Natural killer cell treated with Interleukin-12 subunit alpha and Interleukin-12 subunit beta and Interleukin-15 and Interleukin-18, amount 100 ng/mL, for 72 hours (primary cell): ENCODE measurements around the gene NCOR1. TPM values are rescaled to one million over a fixed set of nuclear protein-coding genes. Genes with fewer than 3 reads are reported as not detected.
"Not testable (repeated sequence)": the region's sequence is repeated elsewhere in the genome, so short reads cannot be mapped to it uniquely, and the experiment has no call there.

ENCODE experiments used
- ATAC-seq, 2 donors: fragments of 150-1000 bp; cut with Tn5 transposase in 1 of 2; sonication (Bioruptor Pico), chemical (Tn5 transposase) in 1 of 2; 2 replicates each; pipeline ENCODE4 v1.10.0; 2021
- DNase-seq: peaks from one replicate; pipeline ENCODE4 v3.0.0; 2022; ENCODE audit warnings: low spot score
- H3K27ac Mint-ChIP-seq, 2 donors: 1 replicate in 1 of 2; 2 replicates in 1 of 2; pipeline ENCODE4 v1.8.0; 2022; ENCODE audit warnings: mixed read lengths in 2 of 2, mild to moderate bottlenecking in 1 of 2, moderate library complexity in 1 of 2
- H3K27me3 Mint-ChIP-seq, 2 donors: 1 replicate in 1 of 2; 2 replicates in 1 of 2; pipeline ENCODE4 v1.8.0; 2022; ENCODE audit warnings: mixed read lengths in 2 of 2
- H3K36me3 Mint-ChIP-seq: one replicate; pipeline ENCODE4 v1.8.0; 2022; ENCODE audit warnings: mixed read lengths
- H3K4me1 Mint-ChIP-seq, 2 donors: 1 replicate in 1 of 2; 2 replicates in 1 of 2; pipeline ENCODE4 v1.8.0; 2022; ENCODE audit warnings: low read depth in 2 of 2, mixed read lengths in 2 of 2, mild to moderate bottlenecking in 1 of 2
- H3K4me3 Mint-ChIP-seq: one replicate; pipeline ENCODE4 v1.8.0; 2022; ENCODE audit warnings: mixed read lengths
- H3K9me3 Mint-ChIP-seq: 2 replicates; pipeline ENCODE4 v1.8.0; 2022; ENCODE audit warnings: mixed read lengths
- total RNA-seq, 2 donors: library from RNA; stranded (reverse); gene quantifications; one replicate each; pipeline ENCODE4 v1.2.3, GENCODE V29; 2022

NCOR1 gene
- total RNA-seq, 2 donors from 2014 or later: 146 to 193 TPM

- Mint-ChIP-seq H3K9me3 (no peaks in the 10 kb centered on the region), H3K27me3 (no peaks in the 10 kb centered on the region), H3K4me3 (no peak overlapping the region), H3K36me3 (peaks cover 2% of the 10 kb centered on the region), H3K4me1 (peaks cover 4 to 12% of the 10 kb centered on the region in 2 donors), H3K27ac (no peak overlapping the region)
- ATAC-seq (no peak), DNase-seq (no peak)
These were observed 26.6 kb upstream of the NCOR1 start for GRCh38 chr17:16241906-16242399.

DNA sequence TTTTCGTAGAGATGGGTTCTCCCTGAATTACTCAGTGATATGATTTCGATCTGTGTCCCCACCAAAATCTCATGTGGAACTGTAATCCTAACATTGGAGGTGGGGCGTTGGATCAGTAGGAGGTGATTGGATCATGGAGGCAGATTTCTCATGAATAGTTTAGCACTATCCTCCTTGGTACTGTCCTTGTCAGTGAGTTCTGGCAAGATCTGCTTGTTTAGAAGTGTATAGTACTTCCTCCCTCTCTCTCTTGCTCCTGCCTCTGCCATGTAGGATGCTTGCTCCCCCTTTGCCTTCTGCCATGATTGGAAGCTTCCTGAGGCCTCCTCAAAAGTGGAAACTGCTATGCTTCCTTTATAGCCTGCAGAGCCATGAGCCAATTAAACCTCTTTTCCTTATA, 24.6 kb upstream of the NCOR1 start:
- ATAC-seq: no peak
- Mint-ChIP-seq H3K27ac (no peak overlapping the region), H3K36me3 (no peaks in the 10 kb centered on the region), H3K9me3 (no peaks in the 10 kb centered on the region), H3K4me1 (peaks cover 4 to 12% of the 10 kb centered on the region in 2 donors), H3K4me3 (no peak overlapping the region), H3K27me3 (no peaks in the 10 kb centered on the region)
- no peak for DNase-seq

GRCh38 chr17:16232391-16232790, 17.1 kb upstream of the NCOR1 start:
- Mint-ChIP-seq H3K4me1 (peaks cover 12 to 17% of the 10 kb centered on the region in 2 donors), H3K27me3 (no peaks in the 10 kb centered on the region), H3K36me3 (no peaks in the 10 kb centered on the region), H3K4me3 (no peak overlapping the region), H3K9me3 (no peaks in the 10 kb centered on the region), H3K27ac (no peak overlapping the region)
- DNase-seq: no peak
- no peak for ATAC-seq

GRCh38 chr17:16229912-16230561, 14.7 kb upstream of the NCOR1 start:
- not testable (repeated sequence) for H3K36me3 Mint-ChIP-seq, H3K9me3 Mint-ChIP-seq, DNase-seq, H3K27me3 Mint-ChIP-seq
- Mint-ChIP-seq H3K27ac (peak overlapping the region; percentile 55 to 84), H3K4me3 (peak overlapping the region; percentile 84), H3K4me1 (peaks cover 15 to 17% of the 10 kb centered on the region in 2 donors)
- peak in 1 of 2 donors; percentile 29 for ATAC-seq

- no peaks in the 10 kb centered on the region for H3K36me3 Mint-ChIP-seq
- H3K27ac Mint-ChIP-seq: no peak overlapping the region
- DNase-seq (no peak), ATAC-seq (no peak)
- H3K4me3 Mint-ChIP-seq: no peak overlapping the region
- no peaks in the 10 kb centered on the region for H3K9me3 Mint-ChIP-seq
- H3K27me3 Mint-ChIP-seq: no peaks in the 10 kb centered on the region
- peaks cover 7% of the 10 kb centered on the region in 2 donors for H3K4me1 Mint-ChIP-seq
These were observed 7.1 kb upstream of the NCOR1 start for GRCh38 chr17:16222406-16222805.

- Mint-ChIP-seq H3K36me3 (no peaks in the 10 kb centered on the region), H3K9me3 (no peaks in the 10 kb centered on the region), H3K4me1 (peaks cover 23% of the 10 kb centered on the region in 2 donors), H3K27me3 (no peaks in the 10 kb centered on the region), H3K27ac (peak within 1 kb of the TSS; percentile 84 to 94), H3K4me3 (peak within 1 kb of the TSS; percentile 89)
- DNase-seq (peak; percentile 92), ATAC-seq (peak; percentile 69 to 76)
These were observed 1.8 kb upstream of the NCOR1 start, which contains the start of gene PIGL for GRCh38 chr17:16217002-16217635. PIGL (plus strand) TSS chr17:16217210; CDS start chr17:16217227, 17 bp downstream.

DNA sequence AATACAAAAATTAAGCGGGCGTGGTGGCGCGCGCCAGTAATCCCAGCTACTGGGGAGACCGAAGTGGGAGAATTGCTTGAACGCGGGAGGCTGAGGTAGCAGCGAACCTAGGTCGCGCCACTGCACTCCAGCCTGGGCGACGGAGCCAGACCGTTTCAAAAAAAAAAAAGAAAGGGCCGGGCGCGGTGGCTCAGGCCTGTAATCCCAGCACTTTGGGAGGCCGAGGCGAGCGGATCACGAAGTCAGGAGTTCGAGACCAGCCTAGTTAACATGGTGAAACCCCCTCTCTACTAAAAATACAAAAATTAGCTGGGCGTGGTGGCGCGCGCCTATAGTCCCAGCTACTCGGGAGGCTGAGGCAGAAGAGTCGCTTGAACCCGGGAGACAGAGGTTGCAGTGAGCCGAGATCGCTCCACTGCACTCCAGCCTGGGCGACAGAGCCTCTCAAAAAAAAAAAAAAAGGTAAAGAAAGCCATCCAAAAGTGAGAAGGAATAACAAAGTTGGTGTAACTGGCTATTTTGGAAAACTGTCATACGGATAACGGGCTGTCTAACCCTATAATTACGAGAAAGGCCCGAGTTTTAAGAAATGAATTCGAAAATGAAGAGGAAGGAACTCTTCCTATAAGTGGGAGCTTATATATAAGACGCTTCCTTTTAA, 1.1 kb upstream of the NCOR1 start:
- ATAC-seq, H3K36me3 Mint-ChIP-seq, DNase-seq, H3K27me3 Mint-ChIP-seq, H3K9me3 Mint-ChIP-seq: not testable (repeated sequence)
- peak overlapping the region; percentile 84 to 94 for H3K27ac Mint-ChIP-seq
- H3K4me3 Mint-ChIP-seq: peak overlapping the region; percentile 89
- peaks cover 23 to 25% of the 10 kb centered on the region in 2 donors for H3K4me1 Mint-ChIP-seq

DNA sequence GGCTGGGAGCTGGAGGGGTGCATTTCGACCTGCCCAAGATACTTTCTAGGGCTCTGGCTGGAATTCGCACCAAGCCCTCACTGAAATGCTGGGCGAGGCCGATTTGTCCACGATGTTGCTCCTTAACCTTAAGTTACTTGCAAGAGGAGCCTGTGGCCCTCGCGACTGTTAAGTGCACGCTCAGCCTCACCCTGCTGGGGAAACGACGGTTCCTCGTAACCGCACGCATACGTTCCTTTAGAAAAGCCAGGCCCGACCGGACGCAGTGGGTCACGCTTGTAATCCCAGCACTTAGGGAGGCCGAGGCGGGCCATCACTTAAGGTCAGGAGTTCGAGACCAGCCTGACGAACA, 607 bp upstream of the NCOR1 start:
- H3K4me1 Mint-ChIP-seq: peaks cover 23 to 26% of the 10 kb centered on the region in 2 donors
- H3K9me3 Mint-ChIP-seq: no peaks in the 10 kb centered on the region
- no peak for DNase-seq
- ATAC-seq: peak in 1 of 2 donors; percentile 3
- H3K27ac Mint-ChIP-seq: peak overlapping the region; percentile 84 to 94
- H3K4me3 Mint-ChIP-seq: peak overlapping the region; percentile 89
- no peaks in the 10 kb centered on the region for H3K27me3 Mint-ChIP-seq
- H3K36me3 Mint-ChIP-seq: no peaks in the 10 kb centered on the region

DNA sequence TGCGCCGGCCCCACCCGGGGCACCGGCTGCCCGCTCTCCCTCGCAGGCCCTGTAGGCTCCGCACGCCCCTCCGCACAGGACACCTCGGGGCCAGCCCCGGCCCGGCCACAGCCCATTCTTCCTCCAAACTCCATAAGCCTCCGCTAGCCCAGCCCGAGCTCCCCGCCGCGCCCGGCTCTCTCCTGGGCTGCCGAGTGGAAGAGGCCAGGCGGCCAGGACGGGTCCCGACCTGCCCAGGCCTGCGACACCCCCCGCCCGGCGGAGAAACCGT, 397 bp downstream of the NCOR1 start:
- H3K4me1 Mint-ChIP-seq: peaks cover 23 to 26% of the 10 kb centered on the region in 2 donors
- H3K4me3 Mint-ChIP-seq: peak overlapping the region; percentile 89
- no peaks in the 10 kb centered on the region for H3K36me3 Mint-ChIP-seq
- DNase-seq: no peak
- H3K9me3 Mint-ChIP-seq: no peaks in the 10 kb centered on the region
- H3K27ac Mint-ChIP-seq: peak overlapping the region; percentile 71 to 84
- no peaks in the 10 kb centered on the region for H3K27me3 Mint-ChIP-seq
- peak; percentile 69 for ATAC-seq

GRCh38 chr17:16214190-16215001, 938 bp downstream of the NCOR1 start:
- Mint-ChIP-seq H3K36me3 (no peaks in the 10 kb centered on the region), H3K9me3 (no peaks in the 10 kb centered on the region), H3K4me1 (peaks cover 23 to 26% of the 10 kb centered on the region in 2 donors), H3K4me3 (peak overlapping the region; percentile 89), H3K27ac (peak overlapping the region; percentile 71 to 84), H3K27me3 (no peaks in the 10 kb centered on the region)
- no peak for ATAC-seq
- DNase-seq: no peak

DNA sequence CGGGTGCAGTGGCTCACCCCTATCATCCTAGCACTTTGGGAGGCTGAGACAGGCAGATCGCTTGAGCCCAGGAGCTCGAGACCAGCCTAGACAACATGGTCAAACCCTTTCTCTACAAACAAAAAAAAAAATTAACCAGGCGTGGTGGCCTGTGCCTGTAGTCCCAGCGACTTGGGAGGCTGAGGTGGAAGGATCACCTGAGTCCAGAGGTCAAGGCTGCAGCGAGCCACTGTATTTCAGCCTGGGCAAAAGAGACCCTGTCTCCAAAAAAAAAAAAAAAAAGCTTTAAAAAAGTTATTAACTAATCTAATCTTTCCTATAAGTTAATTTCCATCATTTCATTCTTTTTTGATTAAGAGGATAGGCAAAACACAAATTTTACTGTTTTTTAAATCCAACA, 2.5 kb downstream of the NCOR1 start:
- DNase-seq: no peak
- ATAC-seq: no peak
- no peaks in the 10 kb centered on the region for H3K27me3 Mint-ChIP-seq
- peaks cover 24 to 26% of the 10 kb centered on the region in 2 donors for H3K4me1 Mint-ChIP-seq
- no peaks in the 10 kb centered on the region for H3K36me3 Mint-ChIP-seq
- peak overlapping the region in 1 of 2 donors; percentile 71 for H3K27ac Mint-ChIP-seq
- no peaks in the 10 kb centered on the region for H3K9me3 Mint-ChIP-seq
- H3K4me3 Mint-ChIP-seq: peak overlapping the region; percentile 15

- Mint-ChIP-seq H3K4me1 (peaks cover 16 to 19% of the 10 kb centered on the region in 2 donors), H3K27ac (peak overlapping the region in 1 of 2 donors; percentile 71), H3K4me3 (no peak overlapping the region), H3K27me3 (no peaks in the 10 kb centered on the region), H3K9me3 (no peaks in the 10 kb centered on the region), H3K36me3 (no peaks in the 10 kb centered on the region)
- ATAC-seq (no peak), DNase-seq (no peak)
These were observed 3.7 kb downstream of the NCOR1 start for GRCh38 chr17:16211590-16211989.

DNA sequence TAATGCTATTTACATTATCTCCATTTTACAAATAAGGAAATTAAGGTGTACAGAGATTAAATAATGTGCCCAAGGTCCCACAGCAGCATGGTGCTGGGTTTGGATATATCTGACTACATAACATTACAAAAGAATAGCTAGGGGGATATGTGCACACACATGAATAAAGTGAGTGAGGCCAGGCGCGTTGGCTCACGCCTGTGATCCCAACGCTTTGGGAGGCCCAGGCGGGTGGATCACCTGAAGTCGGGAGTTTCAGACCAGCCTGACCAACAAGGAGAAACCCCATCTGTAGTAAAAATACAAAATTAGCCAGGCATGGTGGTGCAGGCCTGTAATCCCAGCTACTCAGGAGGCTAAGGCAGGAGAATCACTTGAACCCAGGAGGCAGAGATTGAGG, 10.6 kb downstream of the NCOR1 start:
- peak overlapping the region in 1 of 2 donors; percentile 67 for H3K27ac Mint-ChIP-seq
- not testable (repeated sequence) for DNase-seq, H3K27me3 Mint-ChIP-seq, H3K36me3 Mint-ChIP-seq, H3K4me3 Mint-ChIP-seq, H3K9me3 Mint-ChIP-seq, ATAC-seq
- H3K4me1 Mint-ChIP-seq: peaks cover 31 to 40% of the 10 kb centered on the region in 2 donors
